Measurements from ENCODE around the gene PIK3AP1. TPM values are rescaled to one million over a fixed set of nuclear protein-coding genes. Genes with fewer than 3 reads are reported as not detected.

Gene PIK3AP1
- total RNA-seq, 1 donor, result not detected

- DNase-seq (ENCODE audit: low read depth), result no peak
- TF ChIP-seq CTCF (IDR thresholded peaks at IDR 0.05; ENCODE audit: insufficient read depth, low read length), result no peak
- H3K4me3 ChIP-seq (ENCODE audit: low read depth, low read length), result no peak overlapping the region
These were observed 22.9 kb downstream of the PIK3AP1 start for GRCh38 chr10:96697438-96697837.

GRCh38 chr10:96696845-96697425 is 23.4 kb downstream of the PIK3AP1 start:
- TF ChIP-seq CTCF (IDR thresholded peaks at IDR 0.05; ENCODE audit: insufficient read depth, low read length), result no peak
- no peak for DNase-seq (ENCODE audit: low read depth)
- H3K4me3 ChIP-seq (ENCODE audit: low read depth, low read length), result no peak overlapping the region

- DNase-seq (ENCODE audit: low read depth), result no peak
- H3K4me3 ChIP-seq (ENCODE audit: low read depth, low read length), result no peak overlapping the region
- no peak for TF ChIP-seq CTCF (IDR thresholded peaks at IDR 0.05; ENCODE audit: insufficient read depth, low read length)
These were observed 24.2 kb downstream of the PIK3AP1 start for GRCh38 chr10:96695975-96696634.

GRCh38 chr10:96695366-96695765 is 24.9 kb downstream of the PIK3AP1 start:
- no peak for DNase-seq (ENCODE audit: low read depth)
- H3K4me3 ChIP-seq (ENCODE audit: low read depth, low read length), result no peak overlapping the region
- no peak for TF ChIP-seq CTCF (IDR thresholded peaks at IDR 0.05; ENCODE audit: insufficient read depth, low read length)

GRCh38 chr10:96693431-96693830 is 26.9 kb downstream of the PIK3AP1 start:
- TF ChIP-seq CTCF (IDR thresholded peaks at IDR 0.05; ENCODE audit: insufficient read depth, low read length), result no peak
- H3K4me3 ChIP-seq (ENCODE audit: low read depth, low read length), result no peak overlapping the region
- DNase-seq (ENCODE audit: low read depth), result no peak

- TF ChIP-seq CTCF (IDR thresholded peaks at IDR 0.05; ENCODE audit: insufficient read depth, low read length), result no peak
These were observed 27.9 kb downstream of the PIK3AP1 start for GRCh38 chr10:96692427-96692826.

More at GRCh38 chr10:96692427-96692826, 27.9 kb downstream of the PIK3AP1 start:
- no peak for DNase-seq (ENCODE audit: low read depth)
- no peak overlapping the region for H3K4me3 ChIP-seq (ENCODE audit: low read depth, low read length)

Data from fibroblast of the aortic adventitia (primary cell).